ENCODE data around the gene PLEKHS1.

- TF ChIP-seq CTCF (IDR thresholded peaks at IDR 0.05; ENCODE audit: low read length) (no peak), EZH2 (IDR thresholded peaks at IDR 0.05; ENCODE audit: borderline replicate concordance, low read length) (no peak)
Measured at GRCh38 chr10:113754125-113754524, 2.6 kb downstream of the PLEKHS1 start.
